ENCODE results near the gene ERVFRD-1. TPM values are rescaled to one million over a fixed set of nuclear protein-coding genes. Genes with fewer than 3 reads are reported as not detected.

The ERVFRD-1 gene
- total RNA-seq, 1 donor: not detected

DNA sequence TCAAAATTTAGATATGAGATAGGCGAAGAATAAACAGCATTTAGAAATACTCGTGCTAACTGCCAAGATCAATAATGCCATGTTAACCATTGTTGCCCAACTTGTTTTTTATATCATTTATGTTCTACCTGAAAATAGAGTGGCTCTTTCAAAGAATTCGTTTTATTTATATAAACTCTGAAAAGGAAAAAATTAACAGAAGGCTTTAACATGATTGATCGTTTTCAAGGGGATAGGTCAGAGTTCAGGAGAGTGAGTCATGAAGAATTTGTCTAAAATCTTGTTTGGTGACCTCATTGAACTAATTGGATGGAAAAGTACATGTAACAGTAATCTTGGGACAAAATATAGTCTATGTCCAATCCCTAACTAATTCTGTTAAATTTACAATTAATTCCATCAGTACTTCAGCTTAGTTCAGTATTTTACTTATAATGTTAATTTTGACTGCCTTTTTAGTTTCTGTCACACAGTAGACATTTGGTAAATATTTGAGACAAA is 56.3 kb downstream of the ERVFRD-1 start:
- Histone ChIP-seq H3K4me2 (ENCODE audit: insufficient read depth, low read length) (no peak overlapping the region), H3K36me3 (ENCODE audit: insufficient read depth, low read length) (no peaks in the 10 kb centered on the region), H3K79me2 (ENCODE audit: insufficient read depth, low read length) (no peaks in the 10 kb centered on the region), H3K27ac (ENCODE audit: low read depth, low read length) (no peak overlapping the region), H3K4me1 (ENCODE audit: insufficient read depth, low read length) (no peaks in the 10 kb centered on the region), H3K27me3 (ENCODE audit: insufficient read depth, low read length) (no peaks in the 10 kb centered on the region), H2AFZ (ENCODE audit: low read length) (no peak overlapping the region), H4K20me1 (ENCODE audit: insufficient read depth, low read length) (no peaks in the 10 kb centered on the region), H3K9me3 (ENCODE audit: low read depth, low read length) (no peaks in the 10 kb centered on the region), H3K4me3 (ENCODE audit: insufficient read depth, low read length) (no peak overlapping the region)
- TF ChIP-seq, protein P1, sequence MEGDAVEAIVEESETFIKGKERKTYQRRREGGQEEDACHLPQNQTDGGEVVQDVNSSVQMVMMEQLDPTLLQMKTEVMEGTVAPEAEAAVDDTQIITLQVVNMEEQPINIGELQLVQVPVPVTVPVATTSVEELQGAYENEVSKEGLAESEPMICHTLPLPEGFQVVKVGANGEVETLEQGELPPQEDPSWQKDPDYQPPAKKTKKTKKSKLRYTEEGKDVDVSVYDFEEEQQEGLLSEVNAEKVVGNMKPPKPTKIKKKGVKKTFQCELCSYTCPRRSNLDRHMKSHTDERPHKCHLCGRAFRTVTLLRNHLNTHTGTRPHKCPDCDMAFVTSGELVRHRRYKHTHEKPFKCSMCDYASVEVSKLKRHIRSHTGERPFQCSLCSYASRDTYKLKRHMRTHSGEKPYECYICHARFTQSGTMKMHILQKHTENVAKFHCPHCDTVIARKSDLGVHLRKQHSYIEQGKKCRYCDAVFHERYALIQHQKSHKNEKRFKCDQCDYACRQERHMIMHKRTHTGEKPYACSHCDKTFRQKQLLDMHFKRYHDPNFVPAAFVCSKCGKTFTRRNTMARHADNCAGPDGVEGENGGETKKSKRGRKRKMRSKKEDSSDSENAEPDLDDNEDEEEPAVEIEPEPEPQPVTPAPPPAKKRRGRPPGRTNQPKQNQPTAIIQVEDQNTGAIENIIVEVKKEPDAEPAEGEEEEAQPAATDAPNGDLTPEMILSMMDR (IDR thresholded peaks at IDR 0.05; ENCODE audit: extremely low read depth, low read depth, low read length): no peak
- DNase-seq (ENCODE audit: insufficient read length, low spot score, missing footprints): no peak

GRCh38 chr6:11054722-11055121 is 56.8 kb downstream of the ERVFRD-1 start:
- Histone ChIP-seq H3K4me2 (ENCODE audit: insufficient read depth, low read length) (no peak overlapping the region), H3K9me3 (ENCODE audit: low read depth, low read length) (no peaks in the 10 kb centered on the region), H3K36me3 (ENCODE audit: insufficient read depth, low read length) (no peaks in the 10 kb centered on the region), H3K27ac (ENCODE audit: low read depth, low read length) (no peak overlapping the region), H3K4me1 (ENCODE audit: insufficient read depth, low read length) (no peaks in the 10 kb centered on the region), H3K79me2 (ENCODE audit: insufficient read depth, low read length) (no peaks in the 10 kb centered on the region), H3K4me3 (ENCODE audit: insufficient read depth, low read length) (no peak overlapping the region), H4K20me1 (ENCODE audit: insufficient read depth, low read length) (no peaks in the 10 kb centered on the region), H3K27me3 (ENCODE audit: insufficient read depth, low read length) (no peaks in the 10 kb centered on the region), H2AFZ (ENCODE audit: low read length) (no peak overlapping the region)
- DNase-seq (ENCODE audit: insufficient read length, low spot score, missing footprints): no peak
- TF ChIP-seq, protein P1 (IDR thresholded peaks at IDR 0.05; ENCODE audit: extremely low read depth, low read depth, low read length): no peak

- H3K79me2 ChIP-seq (ENCODE audit: insufficient read depth, low read length): no peaks in the 10 kb centered on the region
- no peaks in the 10 kb centered on the region for H4K20me1 ChIP-seq (ENCODE audit: insufficient read depth, low read length)
- H3K4me3 ChIP-seq (ENCODE audit: insufficient read depth, low read length): no peak overlapping the region
- DNase-seq (ENCODE audit: insufficient read length, low spot score, missing footprints): no peak
- H2AFZ ChIP-seq (ENCODE audit: low read length): no peak overlapping the region
- no peaks in the 10 kb centered on the region for H3K4me1 ChIP-seq (ENCODE audit: insufficient read depth, low read length)
- H3K27me3 ChIP-seq (ENCODE audit: insufficient read depth, low read length): no peaks in the 10 kb centered on the region
- H3K36me3 ChIP-seq (ENCODE audit: insufficient read depth, low read length): no peaks in the 10 kb centered on the region
- no peak overlapping the region for H3K27ac ChIP-seq (ENCODE audit: low read depth, low read length)
- no peaks in the 10 kb centered on the region for H3K9me3 ChIP-seq (ENCODE audit: low read depth, low read length)
- TF ChIP-seq, protein P1 (IDR thresholded peaks at IDR 0.05; ENCODE audit: extremely low read depth, low read depth, low read length): no peak
- no peak overlapping the region for H3K4me2 ChIP-seq (ENCODE audit: insufficient read depth, low read length)
Measured at GRCh38 chr6:11053307-11053706, 58.2 kb downstream of the ERVFRD-1 start.

Small RNA genes lying within 50 kb of the gene (small RNA-seq; reads per million reads assigned to genes)
- gene AL136139.1: not detected

Other genes starting within 250 kb of the ERVFRD-1 start
- gene GCM2, start 229.7 kb downstream of the ERVFRD-1 start, total RNA-seq: not detected in 2 replicates
- 0.36 TPM in 1 of 2 replicates, not detected in the other for gene SYCP2L, start 224.7 kb downstream of the ERVFRD-1 start, total RNA-seq
- under 0.01 and 0.29 TPM in 2 replicates for gene ELOVL2, start 67.4 kb downstream of the ERVFRD-1 start, total RNA-seq
- 8.0 and 8.3 TPM in 2 replicates for gene SMIM13, start 17.9 kb downstream of the ERVFRD-1 start, total RNA-seq
- 23.0 and 32.9 TPM in 2 replicates for gene NEDD9, start 120.9 kb upstream of the ERVFRD-1 start, total RNA-seq